GM21737 (cell line): ENCODE data around the gene HOMER2.
"Not testable (repeated sequence)": the region's sequence is repeated elsewhere in the genome, so short reads cannot be mapped to it uniquely, and the experiment has no call there.

Experiments
- ATAC-seq: cut with Tn5 transposase; IDR thresholded peaks from one replicate; pipeline ENCODE4 v1.9.1; 2021; ENCODE audit warnings: mild to moderate bottlenecking, moderate library complexity; ENCODE audit not compliant: unreplicated experiment

HOMER2 gene

GRCh38 chr15:82952158-82953081, at the start of gene HOMER2:
Gene HOMER2, minus strand, starts transcription at chr15:82952720. Its CDS starts 185 bp downstream, at chr15:82952535.
- no peak for ATAC-seq

GRCh38 chr15:83000672-83001031, 48.1 kb upstream of the HOMER2 start:
- ATAC-seq = not testable (repeated sequence)

GRCh38 chr15:82999905-83000671, 47.6 kb upstream of the HOMER2 start:
- ATAC-seq = peak; percentile 76

GRCh38 chr15:82999426-82999825, 46.9 kb upstream of the HOMER2 start:
- ATAC-seq = no peak

GRCh38 chr15:82995938-82996337, 43.4 kb upstream of the HOMER2 start:
- no peak for ATAC-seq

- no peak for ATAC-seq
Measured at GRCh38 chr15:82995076-82995475, 42.6 kb upstream of the HOMER2 start.

DNA sequence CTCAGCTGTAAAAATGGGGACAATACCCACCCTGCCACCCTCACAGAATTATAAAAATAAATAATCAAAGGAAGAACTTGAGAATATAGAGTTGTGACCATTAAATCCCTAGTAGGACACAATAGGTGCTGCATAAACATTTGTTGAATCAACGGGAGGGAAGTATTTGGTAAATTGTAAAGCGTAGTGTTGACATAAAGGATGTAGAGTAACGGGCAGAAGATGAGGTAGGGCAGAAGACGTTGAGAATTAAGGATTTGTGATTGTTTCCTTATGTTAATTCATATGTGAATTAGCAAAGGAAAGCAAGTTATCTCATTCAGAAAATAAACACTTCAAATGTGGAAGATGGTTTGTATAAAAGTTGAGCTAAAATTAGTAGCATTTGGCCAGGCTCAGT, 40.6 kb upstream of the HOMER2 start:
- no peak for ATAC-seq

DNA sequence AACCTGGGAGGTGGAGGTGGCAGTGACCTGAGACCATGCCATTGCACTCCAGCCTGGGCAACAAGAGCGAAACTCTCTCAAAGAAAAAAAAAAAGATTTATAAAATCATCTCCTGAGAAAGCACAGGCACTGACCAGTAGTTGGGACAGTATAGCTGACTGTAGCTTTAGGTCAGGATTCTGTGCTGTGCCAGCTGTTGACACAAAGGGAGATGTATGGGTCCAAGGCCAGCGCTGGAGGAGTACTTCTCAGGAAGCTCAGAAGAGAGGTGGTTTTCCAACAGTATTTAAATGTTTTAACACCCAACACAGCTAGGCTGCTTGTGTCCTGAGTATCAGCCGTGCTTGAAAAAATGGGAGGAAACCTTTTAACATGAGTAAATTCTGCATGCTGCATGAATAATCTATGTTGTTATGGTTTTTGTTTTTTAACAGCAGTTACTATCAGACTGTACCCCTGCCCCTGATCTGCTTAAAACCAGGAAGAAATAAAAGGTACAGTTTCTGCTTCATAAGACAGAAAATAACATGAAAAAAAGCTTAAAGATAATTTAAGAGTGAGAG, 40.0 kb upstream of the HOMER2 start:
- no peak for ATAC-seq

- peak; percentile 13 for ATAC-seq
Measured at GRCh38 chr15:82986442-82986780, 33.9 kb upstream of the HOMER2 start.

GRCh38 chr15:82985688-82986441, 33.3 kb upstream of the HOMER2 start, which contains the start of gene RAMAC:
Gene RAMAC, plus strand, starts transcription at chr15:82986210. Its CDS starts 2,809 bp downstream, at chr15:82989019.
- ATAC-seq = peak; percentile 97

GRCh38 chr15:82980981-82981380, 28.5 kb upstream of the HOMER2 start:
- ATAC-seq = no peak

DNA sequence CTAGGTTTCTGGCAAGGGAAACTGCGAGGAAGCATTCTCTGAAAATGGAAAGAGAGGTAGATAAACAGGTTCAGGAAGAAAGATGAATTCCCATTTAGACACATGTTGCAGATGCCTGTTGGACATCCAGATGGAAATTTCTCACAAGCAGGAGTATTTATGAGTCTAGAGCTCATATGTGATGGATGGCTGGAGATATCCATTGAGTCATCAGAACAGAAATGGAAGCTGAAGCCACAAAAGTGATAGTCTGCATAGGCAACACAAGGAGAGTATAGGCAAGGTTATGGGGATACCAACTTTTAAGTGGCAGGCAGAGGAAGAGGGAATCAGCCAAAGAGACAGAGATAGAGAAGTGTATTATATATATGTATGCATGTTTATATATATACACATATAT, 27.2 kb upstream of the HOMER2 start:
- ATAC-seq = no peak

DNA sequence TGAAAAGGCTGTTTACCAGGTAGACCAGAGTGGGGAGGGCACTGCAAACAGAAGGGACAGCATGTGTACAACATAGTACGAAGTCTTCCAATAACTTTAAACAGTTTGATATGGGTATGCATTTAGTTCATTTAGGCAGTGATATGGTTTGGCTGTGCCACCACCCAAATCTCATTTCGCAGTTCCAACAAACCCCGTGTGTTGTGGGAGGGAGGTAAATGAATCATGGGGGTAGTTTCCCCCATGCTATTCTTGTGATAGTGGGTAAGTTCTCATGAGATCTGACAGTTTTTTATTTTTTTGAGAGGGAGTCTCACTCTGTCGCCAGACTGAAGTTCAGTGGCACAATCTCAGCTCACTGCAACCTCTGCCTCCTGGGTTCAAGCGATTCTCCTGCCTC, 25.9 kb upstream of the HOMER2 start:
- ATAC-seq = no peak

- ATAC-seq = no peak
Measured at GRCh38 chr15:82977076-82977475, 24.6 kb upstream of the HOMER2 start.

GRCh38 chr15:82972990-82973389, 20.5 kb upstream of the HOMER2 start:
- ATAC-seq = no peak

GRCh38 chr15:82971218-82971984, 18.9 kb upstream of the HOMER2 start:
- ATAC-seq = no peak

DNA sequence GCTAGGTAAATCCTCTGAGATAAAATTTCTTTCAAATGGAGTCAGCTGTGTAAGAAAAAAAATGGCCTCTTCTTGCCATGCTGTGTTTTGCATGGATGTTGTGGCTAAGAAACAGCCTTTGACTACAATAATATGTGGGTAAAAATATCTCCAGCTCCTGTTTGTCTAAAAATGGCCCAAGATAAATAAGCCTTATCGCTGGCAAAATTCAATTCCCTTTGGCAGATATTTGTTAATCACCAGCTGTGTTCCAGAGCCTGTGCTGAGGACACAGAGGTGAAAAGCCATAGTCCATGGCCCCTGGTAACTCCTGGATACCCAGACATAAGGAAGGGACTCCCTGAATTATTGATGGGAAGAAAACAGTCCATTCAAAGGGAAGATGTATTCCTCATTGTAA, 18.2 kb upstream of the HOMER2 start:
- ATAC-seq = no peak

DNA sequence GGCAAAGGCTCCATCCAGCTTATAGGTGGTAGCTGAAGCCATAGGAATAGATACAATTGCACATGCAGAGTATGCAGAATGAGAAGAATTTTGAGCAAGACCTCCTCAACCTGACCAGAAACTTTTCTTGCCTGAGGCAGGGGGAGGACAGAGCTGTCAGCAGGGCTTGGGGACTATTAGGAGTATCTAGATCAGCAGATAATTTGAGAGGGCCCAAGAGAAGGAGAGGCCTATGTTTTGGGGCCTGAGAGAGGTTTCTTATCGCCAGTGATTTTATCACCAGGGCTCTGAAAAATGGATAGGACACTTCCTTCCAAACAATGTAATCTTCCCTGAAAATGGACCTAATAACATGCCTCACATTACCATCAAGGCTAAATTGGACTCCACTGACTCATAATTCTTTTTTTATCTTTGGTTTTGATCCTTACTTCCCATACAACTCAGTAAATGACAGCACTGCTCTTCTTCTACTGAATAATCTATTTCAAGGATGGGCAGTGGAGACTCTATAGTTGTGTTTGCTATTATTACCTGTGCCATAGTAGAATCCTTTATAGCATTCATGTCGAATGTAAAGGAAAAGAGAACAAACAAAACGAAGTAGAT, 17.7 kb upstream of the HOMER2 start:
- no peak for ATAC-seq

DNA sequence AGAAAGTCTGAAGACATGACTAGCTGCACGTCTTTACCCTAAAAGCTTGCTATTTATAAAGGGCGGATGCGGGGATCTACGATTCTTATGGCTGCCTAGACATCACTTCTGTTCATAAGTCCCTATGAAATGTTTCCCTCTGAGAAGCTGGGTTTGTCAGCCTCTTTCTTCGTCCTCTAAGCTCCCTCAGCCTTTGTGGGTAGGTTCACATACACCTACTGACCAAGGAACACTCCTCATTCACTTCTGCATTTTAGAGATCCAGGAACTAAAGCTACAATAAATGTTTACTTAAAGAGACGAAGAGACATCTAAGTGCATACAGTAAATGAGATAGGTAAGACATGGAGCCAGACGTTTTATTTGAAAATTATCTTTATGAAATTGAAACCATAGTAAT, 16.8 kb upstream of the HOMER2 start:
- ATAC-seq = no peak

GRCh38 chr15:82968066-82968465, 15.5 kb upstream of the HOMER2 start:
- ATAC-seq = no peak
